ENCODE results near the gene SDK1.

The SDK1 gene

DNA sequence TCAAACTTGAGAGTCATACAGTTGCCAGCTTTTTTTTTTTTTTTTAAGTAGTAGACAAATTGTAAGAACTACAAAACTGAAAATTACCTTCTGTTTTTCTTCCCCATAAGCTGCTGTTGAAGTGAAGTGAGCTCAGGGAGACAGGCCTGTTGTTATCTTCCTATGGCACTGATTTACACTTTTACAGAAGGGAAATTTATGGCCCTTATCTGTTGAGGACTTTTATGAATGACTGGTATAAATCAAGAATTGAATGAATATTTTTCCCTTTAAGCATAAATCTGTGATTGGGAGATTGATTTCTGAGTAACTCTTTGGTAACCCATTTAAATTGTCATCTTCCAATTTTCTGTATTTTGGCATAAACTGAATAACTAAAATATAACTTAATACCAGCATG is 124.0 kb downstream of the SDK1 start:
- DNase-seq: no peak

DNA sequence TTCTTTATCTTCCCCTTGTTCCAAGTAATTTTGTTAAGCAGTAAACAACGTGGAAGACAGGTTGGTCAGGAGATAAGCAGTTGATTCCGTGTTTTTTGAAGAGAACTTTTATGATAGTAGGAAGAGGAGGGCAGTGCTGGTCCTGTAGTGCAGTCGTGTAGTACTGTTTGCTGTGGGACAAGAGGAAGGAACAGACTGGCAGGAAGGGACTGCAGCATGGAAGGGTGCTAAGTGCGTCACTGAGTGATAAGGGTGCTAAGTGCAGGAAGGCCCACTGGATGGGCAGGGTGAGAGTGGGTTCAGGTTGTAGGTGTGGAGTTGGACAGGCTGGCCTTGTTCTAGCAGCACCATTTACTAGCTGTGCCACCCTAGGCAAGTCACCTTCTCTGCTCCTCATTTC is 125.0 kb downstream of the SDK1 start:
- DNase-seq: no peak

DNA sequence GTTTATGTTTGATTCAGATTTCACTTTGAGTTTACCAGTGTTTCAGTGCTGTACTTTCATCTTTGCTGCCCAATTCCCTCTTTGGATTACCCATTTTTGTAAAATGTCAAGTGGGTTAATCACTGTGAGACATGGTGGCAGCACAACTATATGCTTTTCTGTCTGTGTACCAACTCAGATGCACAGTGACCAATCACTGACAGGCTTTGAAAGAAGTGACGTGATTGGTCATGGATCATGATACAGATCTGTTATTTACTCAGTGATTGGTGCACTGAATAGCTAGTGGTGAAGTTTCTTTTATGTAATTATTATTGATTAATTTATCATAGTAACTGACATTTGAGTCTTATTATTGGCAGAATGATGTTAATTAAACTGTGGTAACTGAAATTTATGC is 126.9 kb downstream of the SDK1 start:
- DNase-seq: no peak

DNA sequence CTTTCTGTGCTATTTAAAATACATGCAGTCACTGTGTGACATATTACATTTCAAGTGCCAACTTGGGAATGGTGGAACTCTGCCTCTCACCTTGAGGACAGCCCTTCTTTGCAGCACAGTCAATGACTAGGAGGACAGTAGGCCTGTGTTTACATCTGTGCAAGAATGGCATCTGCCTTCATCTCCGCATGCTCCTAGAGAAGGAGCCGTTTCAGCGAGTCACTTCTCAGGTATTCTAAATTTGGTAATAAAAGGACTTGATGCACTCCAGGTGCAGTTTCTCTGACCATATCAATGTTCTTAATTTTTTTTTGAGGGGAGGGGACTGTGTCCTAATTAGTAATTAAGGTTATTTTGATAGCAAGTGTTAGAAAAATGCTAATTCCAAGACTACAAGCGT is 128.9 kb downstream of the SDK1 start:
- DNase-seq: no peak

DNA sequence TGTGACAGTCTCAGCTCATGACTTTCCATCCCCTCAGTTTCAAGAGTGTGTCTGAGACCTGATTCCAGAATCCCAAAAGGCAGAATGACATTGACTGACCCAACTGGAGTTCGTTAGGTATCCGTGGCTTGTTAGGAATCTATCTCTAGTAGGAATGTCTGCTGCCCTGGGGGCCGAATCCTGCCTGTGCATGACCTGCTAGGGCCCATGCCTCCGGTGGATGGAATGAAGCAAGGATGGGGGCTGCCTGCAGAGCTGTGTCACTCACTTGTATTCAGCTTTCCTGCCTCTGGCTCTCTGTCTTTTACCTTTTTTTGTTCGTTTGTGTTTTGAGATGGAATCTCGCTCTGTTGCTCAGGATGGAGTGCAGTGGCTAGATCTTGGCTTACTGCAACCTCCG is 129.5 kb downstream of the SDK1 start:
- DNase-seq: no peak

DNA sequence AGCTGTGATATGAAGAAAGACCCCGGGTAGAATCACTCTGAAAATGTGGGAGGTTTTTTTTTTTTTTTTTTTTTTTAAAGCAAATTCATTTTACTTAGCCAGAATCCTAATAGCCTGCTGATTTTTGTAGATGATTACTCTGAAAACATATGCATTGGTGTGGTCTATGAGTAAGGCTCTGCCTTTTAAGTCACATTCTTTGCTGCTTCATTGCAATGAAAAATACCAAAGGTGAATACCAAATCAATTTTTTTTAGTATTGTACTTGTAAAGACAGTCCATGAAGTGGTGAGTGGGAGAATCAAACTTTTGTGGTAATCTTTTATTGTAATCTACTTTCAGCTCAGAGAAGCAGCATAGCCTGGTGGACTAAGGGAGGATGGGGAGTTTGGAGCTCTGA is 130.3 kb downstream of the SDK1 start:
- DNase-seq: no peak

DNA sequence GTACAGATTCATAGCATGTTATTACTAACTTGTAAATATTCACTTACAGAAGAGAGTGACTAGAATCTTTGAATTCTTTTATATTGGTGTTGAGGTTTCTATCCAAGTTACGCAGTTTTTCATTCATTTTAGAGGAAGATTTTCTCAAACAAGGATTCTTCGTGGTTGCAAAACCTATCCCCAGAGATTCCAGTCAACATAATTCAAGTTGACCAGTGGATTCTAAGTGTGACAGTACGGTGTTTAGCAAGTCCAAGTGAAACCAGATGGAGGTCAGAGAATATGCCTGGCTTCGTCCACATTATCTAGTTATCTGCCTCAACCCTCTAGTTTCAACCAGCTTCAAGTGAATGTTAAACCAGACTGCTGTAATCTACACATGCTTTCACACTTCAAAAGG is 131.9 kb downstream of the SDK1 start:
- DNase-seq: no peak

DNA sequence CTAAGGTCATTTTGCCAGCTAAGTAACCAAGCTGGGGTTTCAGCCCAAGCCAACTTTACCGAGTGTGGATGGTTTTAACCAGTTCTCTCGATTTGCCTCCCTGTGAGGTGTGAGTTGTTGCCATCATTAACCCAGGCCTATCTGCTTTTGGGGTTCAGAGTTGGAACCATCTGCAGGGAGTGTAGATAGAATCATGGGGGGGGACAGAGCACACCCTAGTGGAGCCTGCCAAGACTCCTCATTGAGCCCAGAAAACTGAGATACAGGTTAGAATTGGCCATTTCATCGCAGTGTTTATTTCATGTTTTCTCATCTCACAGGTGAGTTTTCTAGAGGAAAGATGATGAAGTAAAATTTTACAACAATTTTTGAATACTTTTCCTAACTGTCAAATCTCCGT is 133.6 kb downstream of the SDK1 start:
- DNase-seq: no peak

DNA sequence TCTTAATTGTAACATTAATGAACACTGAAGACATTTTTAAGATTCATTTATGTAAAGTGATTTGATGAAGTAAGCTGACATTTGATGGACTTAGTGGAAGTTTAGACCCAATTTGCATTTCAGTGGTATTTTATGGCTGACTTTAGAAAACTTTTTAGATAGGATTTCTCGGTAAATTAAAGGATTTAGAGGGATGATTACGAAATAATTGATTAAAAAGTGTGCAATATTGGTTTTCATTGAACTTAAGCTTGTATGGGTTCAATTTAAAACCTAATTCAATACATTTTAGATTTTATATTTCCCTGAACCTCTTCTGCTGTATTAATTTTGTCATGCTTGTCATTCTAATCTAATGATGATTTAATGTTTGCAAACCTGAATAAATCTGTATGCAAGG is 135.1 kb downstream of the SDK1 start:
- no peak for DNase-seq

DNA sequence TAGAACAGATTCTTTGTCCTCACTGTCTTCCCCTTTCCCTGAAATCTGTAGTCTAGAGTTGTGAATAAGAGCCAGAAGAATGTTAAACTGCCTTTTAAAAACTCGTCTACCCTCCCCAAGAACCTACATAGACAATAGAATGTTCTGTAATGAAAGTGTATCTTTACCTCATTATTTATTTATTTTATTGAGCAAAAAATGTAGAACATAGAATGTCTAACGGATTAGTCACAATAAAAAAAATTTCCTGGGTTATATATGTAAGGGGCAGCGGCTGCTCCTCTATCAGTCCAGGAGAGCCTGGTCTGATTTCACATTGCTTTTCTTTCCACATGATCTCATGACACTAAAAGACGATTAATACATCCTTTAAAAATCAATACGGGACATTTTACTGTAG is 135.7 kb downstream of the SDK1 start:
- no peak for DNase-seq

DNA sequence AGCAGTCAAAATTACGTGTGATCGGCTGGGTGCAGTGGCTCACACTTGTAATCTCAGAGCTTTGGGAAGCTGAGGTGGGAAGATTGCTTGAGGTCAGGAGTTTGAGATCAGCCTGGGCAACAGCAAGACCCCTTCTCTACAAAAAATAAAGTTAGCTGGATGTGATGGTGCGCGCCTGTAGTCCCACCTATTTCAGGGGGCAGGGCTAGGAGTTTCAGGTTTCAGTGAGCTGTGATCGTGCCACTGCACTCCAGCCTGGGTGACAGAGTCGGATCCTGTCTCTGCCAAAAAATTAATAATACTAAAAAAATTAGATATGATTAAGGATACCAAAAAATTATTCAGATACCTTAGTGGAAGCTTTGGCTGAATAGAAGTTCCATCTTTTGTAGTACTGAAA is 136.4 kb downstream of the SDK1 start:
- DNase-seq: no peak

DNA sequence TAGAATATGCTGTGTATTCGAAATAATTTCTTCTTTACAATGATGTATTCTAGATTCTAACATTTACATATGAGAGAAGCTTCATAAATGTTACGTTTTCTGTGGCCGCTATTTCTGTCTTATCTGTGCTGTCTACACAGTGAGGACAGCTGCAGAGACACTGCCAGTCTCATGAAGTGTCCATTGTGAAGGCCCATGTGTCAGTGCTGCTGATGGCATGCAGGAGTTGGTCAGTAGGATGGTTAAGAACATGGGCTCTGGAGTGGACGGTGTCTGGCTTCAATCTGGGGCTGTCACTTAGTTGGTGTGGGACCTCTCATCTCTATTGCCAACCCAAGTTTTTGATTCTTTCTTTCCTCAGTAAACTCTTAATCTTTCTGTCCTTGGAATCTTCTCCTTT is 137.3 kb downstream of the SDK1 start:
- no peak for DNase-seq

DNA sequence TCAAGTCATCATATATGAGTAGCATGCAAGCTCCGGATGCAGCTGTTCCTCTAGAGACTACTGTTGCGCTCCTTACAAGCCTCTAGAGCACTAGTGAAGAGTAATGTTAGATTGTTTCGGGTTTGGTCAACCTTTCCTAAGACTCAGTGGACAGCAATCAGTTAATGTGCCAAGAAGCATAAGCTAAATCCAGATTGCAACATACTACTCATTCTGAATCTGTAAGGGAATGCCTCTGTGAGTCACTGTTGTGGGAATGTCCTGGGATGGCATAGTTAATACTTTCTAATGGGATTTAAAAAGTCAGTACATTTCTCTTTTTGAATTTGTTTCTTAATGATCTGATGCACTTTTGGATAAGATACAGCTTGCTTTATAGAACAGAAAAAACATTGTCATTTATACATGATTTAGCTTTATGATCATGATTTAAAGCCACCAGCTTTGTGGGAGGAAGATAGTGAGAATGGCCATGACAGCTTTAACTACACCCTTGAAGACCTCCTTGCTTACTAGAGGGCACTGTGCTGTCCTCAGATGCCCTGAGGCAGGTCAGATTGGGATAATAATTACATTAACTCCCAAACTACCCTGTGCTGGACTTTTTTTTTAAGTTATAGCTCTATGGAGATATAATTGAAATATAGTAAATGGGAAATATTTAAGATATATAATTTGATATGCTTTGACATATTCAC is 138.4 kb downstream of the SDK1 start:
- no peak for DNase-seq

DNA sequence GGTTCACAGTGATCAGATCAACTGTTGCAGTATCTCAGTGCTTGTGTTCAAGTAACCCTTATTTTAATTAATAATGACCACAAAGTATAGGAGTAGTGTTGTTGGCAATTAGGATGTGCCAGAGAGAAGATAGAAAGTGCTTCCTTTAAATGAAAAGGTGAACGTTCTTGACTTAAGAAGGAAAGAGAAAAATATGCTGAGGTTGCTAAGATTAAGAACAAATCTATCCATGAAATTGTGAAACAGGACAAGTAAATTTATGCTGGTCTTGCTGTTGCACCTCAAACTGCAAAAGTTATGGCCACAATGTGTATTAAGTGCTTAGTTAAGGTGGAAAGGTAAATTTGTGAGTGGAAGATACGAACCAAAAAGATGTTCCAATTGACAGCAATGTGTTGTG is 139.5 kb downstream of the SDK1 start:
- no peak for DNase-seq

DNA sequence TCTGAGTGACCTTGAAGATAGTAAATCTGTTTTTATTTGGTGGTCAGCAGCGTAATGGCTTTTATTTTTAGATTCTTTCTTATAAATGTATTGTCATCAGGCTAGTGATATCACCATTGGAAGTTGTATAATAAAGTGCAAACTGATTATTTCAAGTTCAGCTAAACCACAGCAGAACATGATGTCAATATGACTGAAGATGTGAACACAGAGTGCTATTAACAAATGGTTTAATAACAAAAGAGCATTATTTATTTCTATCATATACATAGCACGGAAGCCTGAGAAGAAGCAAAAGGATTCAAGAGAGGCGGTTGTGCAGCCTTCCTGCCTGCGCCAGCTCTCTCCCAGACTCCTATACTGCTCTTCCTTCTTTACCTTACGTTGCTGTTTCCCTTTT is 142.7 kb downstream of the SDK1 start:
- no peak for DNase-seq

DNA sequence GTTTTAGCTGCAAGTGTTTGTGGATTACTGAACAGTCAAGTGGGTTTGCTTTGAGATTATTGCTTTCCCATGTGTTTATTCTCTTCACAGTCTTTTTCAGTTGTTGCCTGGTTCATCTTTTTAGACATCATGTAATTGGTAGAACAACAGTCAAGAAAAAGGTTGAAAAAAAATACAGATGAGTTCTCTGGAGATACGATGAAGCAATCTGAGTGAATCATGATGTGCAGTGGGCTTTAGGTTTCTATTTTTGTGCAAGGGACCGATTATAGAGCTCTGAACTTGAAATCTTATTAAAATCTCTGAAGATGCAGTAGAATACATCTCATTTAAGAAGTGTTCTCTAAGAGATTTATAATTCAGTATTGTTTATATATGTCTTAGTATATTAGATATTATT is 145.7 kb downstream of the SDK1 start:
- DNase-seq: no peak

DNA sequence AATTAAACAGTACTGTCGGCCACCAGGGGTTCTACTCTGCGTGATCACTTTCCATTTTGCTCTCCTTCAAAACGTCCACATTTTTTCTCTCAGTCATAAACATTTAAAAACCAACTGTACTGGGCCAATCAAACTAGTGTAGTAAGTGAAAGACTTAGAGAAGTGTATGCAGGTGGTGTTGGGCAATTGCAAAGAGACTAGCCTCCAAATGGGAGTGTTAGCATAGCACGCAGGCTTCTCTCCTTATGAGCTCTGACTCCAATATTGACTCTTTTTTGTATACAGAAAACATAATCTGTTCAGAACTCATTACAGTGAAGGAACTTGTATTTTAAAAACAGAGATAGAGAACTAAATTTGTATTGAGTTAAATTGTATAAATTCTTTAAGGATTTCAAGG is 150.6 kb downstream of the SDK1 start:
- no peak for DNase-seq

DNA sequence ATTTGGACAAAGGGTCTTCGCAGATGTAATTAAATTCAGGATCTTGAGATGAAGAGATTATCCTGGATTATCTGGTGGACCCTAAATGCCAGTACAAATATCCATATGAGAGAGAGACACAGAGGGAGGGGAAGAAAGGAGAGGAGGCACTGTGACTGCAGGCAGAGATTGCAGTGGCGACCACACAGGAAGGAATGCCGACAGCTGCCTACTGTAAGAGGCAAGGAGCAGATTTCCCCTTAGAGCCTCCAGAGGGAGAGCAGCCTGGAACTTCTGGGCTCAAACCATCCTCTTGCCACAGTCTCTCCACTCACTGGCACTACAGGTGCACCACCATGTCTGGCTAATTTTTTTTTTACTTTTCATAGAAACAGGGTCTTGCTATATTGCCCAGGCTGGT is 152.3 kb downstream of the SDK1 start:
- no peak for DNase-seq

DNA sequence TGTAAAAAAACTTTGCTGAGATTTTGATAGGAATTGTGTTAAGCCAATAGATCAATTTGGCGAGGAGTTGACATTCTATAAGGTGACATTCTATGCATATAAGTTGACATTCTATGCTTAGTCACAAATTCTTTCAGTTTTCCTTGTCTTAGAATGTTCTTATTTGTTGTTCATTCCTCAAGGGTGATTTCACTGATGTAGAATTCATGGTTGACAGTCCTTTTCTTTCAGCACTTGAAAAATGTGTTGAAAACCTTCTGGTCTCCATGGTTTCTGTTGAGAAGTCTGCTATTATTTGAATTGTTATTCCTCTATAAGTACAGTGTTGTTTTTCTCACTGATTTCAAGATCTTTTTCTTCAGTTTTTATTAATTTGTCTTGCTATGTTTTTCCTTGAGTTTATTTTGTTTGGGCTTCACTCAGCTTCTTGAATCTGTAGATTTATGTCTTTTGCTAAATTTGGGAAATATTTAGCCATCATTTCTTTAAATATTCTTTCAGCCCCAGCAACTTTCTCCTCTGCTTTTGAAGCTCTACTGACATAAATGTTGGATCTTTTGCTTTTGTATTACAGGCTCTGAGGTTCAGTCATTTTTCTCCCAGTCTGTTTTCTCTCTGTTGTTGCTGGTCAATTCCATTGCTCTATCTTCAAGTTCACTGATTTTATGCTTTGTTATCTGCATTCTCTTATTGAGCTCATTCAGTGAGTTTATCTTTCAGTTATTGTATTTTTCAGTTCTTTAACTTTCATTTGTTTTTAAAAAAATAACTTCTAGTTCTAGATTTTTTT is 154.9 kb downstream of the SDK1 start:
- no peak for DNase-seq

DNA sequence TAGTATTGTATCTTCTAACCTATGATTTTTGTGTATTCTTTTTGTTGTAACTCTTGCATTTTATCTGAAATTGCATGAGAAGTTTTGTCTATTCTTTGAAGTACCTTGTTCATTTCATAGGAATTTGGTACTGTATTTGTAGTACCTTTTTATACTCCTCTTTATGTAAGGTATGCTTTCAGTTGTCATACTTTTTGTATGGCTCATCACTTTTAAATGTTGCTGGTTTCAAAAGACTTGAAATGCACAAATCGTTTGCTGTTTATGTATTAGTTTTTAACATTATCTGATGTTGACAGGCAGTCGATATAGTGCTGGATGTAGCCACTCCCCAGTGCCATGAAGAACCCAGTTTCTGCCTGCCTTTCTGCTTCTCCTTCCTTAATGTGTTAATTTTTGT is 158.1 kb downstream of the SDK1 start:
- no peak for DNase-seq

DNA sequence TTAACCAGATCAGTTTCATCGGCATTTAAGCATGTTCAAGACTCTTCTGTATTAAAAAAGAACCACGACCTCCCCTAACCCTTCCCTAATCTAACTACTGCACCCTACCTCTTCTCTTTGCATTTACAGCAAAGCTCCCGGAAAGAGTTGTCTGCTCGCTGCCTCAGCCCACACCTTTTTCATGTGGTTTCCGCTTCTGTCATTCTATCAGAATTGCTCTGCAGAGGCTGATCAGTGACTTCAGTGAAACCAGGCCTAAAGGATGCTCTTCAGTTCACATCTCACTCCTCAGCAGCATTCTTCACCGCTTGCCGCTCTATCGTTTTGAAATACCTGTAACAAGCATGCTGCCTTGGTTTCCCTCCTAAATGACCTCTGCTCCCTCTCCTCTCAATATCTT is 160.9 kb downstream of the SDK1 start:
- no peak for DNase-seq

DNA sequence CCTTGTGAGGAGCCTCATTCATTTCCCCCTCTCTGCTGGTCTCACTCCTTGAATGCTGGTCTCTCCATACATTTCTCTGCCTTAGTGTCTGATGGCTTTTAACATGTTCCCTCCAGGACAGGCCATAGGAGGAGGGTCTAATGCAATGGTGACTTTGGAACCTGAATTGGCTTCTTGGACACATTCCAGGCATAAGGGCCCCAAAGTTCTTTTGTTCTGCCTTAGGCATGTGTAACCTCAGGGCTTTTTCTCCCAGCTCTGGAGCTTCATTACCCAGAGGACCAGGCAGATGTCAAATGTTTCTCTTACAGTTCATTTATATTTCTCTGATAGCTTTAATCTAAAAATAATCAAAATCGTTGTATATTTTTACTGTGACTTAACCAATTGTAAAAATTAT is 162.6 kb downstream of the SDK1 start:
- DNase-seq: no peak

DNA sequence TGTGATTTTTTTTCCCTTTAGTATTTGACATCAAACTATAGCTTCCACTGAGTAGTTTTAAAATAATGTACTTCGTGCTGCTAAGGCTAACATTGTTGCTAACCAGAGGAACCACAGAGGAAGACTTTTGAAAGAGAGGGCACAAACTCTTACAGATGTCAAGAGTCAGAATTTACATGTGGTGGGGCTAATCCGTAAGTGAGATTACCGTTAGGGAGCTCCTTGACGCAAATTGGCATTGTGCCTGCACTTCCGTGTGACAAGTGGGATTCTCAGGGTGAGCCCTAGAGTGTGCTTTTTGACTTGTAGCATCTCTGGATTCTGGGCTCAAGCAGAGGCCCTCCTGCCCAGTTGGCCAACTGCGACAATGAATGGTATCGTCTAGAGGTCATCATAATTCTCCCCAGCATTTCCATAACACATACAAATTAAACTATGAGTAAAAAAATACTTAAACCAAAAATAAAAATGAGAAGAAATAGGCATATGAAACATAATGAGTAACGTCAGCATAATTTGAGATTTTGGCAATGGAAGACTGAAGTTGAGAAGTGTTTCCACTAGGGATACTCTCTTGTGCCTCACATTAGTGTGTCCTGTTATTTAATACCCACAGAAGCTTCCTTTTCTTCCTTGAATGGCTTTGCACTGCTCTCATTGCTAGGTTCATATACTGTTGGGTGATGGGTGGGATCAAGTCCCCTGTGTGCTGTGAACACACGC is 164.0 kb downstream of the SDK1 start:
- no peak for DNase-seq

DNA sequence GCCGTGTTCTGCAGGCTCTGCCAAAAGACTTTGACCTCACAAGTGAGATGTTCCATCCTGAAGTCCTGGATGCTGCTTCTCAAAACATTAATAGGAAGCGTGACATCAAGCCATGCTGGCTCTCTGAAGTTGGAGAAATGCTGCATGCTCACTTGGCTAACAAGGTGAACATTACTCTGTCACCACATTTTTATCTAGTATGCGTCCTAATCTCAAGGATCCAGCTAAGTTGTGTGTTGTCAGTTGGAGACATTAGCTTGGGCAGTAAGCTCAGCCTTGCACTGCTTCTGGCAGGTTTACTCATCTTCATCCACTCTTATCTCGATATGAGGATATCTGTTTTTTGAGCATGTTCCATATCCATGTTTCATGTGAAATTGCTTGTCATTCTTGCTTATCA is 165.2 kb downstream of the SDK1 start:
- no peak for DNase-seq

Data from right hindlimb (tissue), 1 donor.